HepG2 (cell line): ENCODE data around the gene TRAF4. TPM values are rescaled to one million over a fixed set of nuclear protein-coding genes. Genes with fewer than 3 reads are reported as not detected.

Experiments
- ATAC-seq: fragments of 200-7000 bp; cut with Tn5 transposase; 3 replicates; pipeline ENCODE4 v1.9.1; 2020; ENCODE audit warnings: mild to moderate bottlenecking, moderate library complexity
- BruUV-seq: library from RNA; stranded (reverse); fragments of 400-500 nt; replicated peaks from 2 replicates; lab custom pipeline; 2021; lab: Mats Ljungman, UMichigan
- CTCF ChIA-PET: fragments of 300-600 bp; formaldehyde crosslinking; extraction: SDS; loops from one replicate; lab custom pipeline; 2021; ENCODE audit warnings: low total read pairs, inconsistent platforms, low intra/inter-chr PET ratio; lab: Yijun Ruan, JAX
- POLR2A ChIA-PET: fragments of 350-600 bp; sonication (Branson Sonifier 250); formaldehyde crosslinking; loops from one replicate; lab custom pipeline; 2020; ENCODE audit warnings: antibody characterized with exemption, inconsistent platforms; lab: Yijun Ruan, JAX
- DNase-seq: peaks from one replicate; pipeline ENCODE4 v3.0.0-alpha.2; 2015; ENCODE audit warnings: low spot score
- FAIRE-seq: peaks from 3 replicates; lab custom pipeline; 2011; peaks lifted over from hg19 to GRCh38; lab: Jason Lieb, UNC
- H2AFZ ChIP-seq: one replicate; pipeline ENCODE4 v1.6.1; 2011; ENCODE audit warnings: low read length, inconsistent platforms
- H3K27ac ChIP-seq: fragments of 300-600 bp; 3 replicates; pipeline ENCODE4 v1.8.0; 2011; ENCODE audit warnings: mixed run types, mild to moderate bottlenecking, mixed read lengths, low read length, inconsistent platforms; ENCODE audit not compliant: insufficient read depth; ENCODE audit errors: extremely low read length
- H3K27me3 ChIP-seq, 2 experiments: fragments of 200-600 bp in 1 of 2; 2 replicates in 1 of 2; 3 replicates in 1 of 2; pipeline versions ENCODE4 v1.6.0 to v1.8.0; 2011; ENCODE audit warnings: low read length in 2 of 2, mild to moderate bottlenecking in 2 of 2, moderate library complexity in 2 of 2, inconsistent platforms in 1 of 2; ENCODE audit not compliant: insufficient read depth in 2 of 2, control insufficient read depth in 1 of 2
- H3K36me3 ChIP-seq, 2 experiments: fragments of 200-600 bp in 1 of 2; replicated peaks in 1 of 2; 2 replicates in 1 of 2; 3 replicates in 1 of 2; pipeline versions ENCODE4 v1.5.1 to v1.8.0; 2011; ENCODE audit warnings: low read length in 2 of 2, inconsistent platforms in 1 of 2; ENCODE audit not compliant: insufficient read depth in 2 of 2, control insufficient read depth in 1 of 2
- H3K4me1 ChIP-seq: 2 replicates; pipeline ENCODE4 v1.5.1; 2012; ENCODE audit warnings: low read length, inconsistent platforms; ENCODE audit not compliant: insufficient read depth
- H3K4me2 ChIP-seq: 2 replicates; pipeline ENCODE4 v1.6.0; 2011; ENCODE audit warnings: low read depth, low read length, inconsistent platforms
- H3K4me3 ChIP-seq, 3 experiments: fragments of 200-600 bp in 1 of 3; sonication (generic), shearing (Covaris generic) in 1 of 3; replicated peaks in 1 of 3; 2 replicates each; pipeline ENCODE4 v1.5.1; 2011 to 2016; ENCODE audit warnings: low read length in 3 of 3, inconsistent platforms in 2 of 3, low read depth in 2 of 3, mild to moderate bottlenecking in 2 of 3, control low read depth in 1 of 3, mixed read lengths in 1 of 3; ENCODE audit not compliant: insufficient read depth in 1 of 3
- H3K79me2 ChIP-seq: one replicate; pipeline ENCODE4 v1.6.1; 2011; ENCODE audit warnings: low read length, inconsistent platforms; ENCODE audit not compliant: insufficient read depth
- H3K9ac ChIP-seq: 2 replicates; pipeline ENCODE4 v1.6.0; 2011; ENCODE audit warnings: mild to moderate bottlenecking, low read depth, low read length, inconsistent platforms; ENCODE audit not compliant: insufficient read depth
- H3K9me3 ChIP-seq: 2 replicates; pipeline ENCODE4 v1.5.1; 2012; ENCODE audit warnings: mild to moderate bottlenecking, low read length
- H4K20me1 ChIP-seq: 2 replicates; pipeline ENCODE4 v1.6.0; 2011; ENCODE audit warnings: inconsistent platforms, mild to moderate bottlenecking, low read length, moderate library complexity; ENCODE audit not compliant: insufficient read depth
- DNMT3B ChIP-seq: conservative IDR thresholded peaks from 2 replicates; pipeline ENCODE4 v1.6.1; 2016; ENCODE audit warnings: missing biosample characterization, control low read depth
- DPF2 ChIP-seq: sonication (generic); formaldehyde crosslinking; IDR thresholded peaks from 2 replicates; pipeline ENCODE4 v1.4.0; 2020; ENCODE audit warnings: mild to moderate bottlenecking, low read depth, missing genetic modification reagents, borderline replicate concordance
- ERF ChIP-seq: IDR thresholded peaks from 2 replicates; pipeline ENCODE4 v1.6.1; 2018; ENCODE audit warnings: missing biosample characterization, missing genetic modification reagents
- GLI4 ChIP-seq: sonication (generic); formaldehyde crosslinking; IDR thresholded peaks from 2 replicates; pipeline ENCODE4 v1.5.1; 2020; ENCODE audit warnings: missing genetic modification reagents, mild to moderate bottlenecking, moderate library complexity, borderline replicate concordance
- LRRFIP1 ChIP-seq: sonication (generic); formaldehyde crosslinking; conservative IDR thresholded peaks from 2 replicates; pipeline ENCODE4 v1.4.0; 2020; ENCODE audit warnings: missing genetic modification reagents
- NFKB2 ChIP-seq: sonication (generic); formaldehyde crosslinking; IDR thresholded peaks from 2 replicates; pipeline ENCODE4 v1.4.0; 2020; ENCODE audit warnings: missing genetic modification reagents, borderline replicate concordance
- RFXANK ChIP-seq: IDR thresholded peaks from 2 replicates; pipeline ENCODE4 v1.6.1; 2016
- TCF7 ChIP-seq: sonication (generic); IDR thresholded peaks from 2 replicates; pipeline ENCODE4 v1.6.1; 2016; ENCODE audit warnings: antibody characterized with exemption, low read depth
- TFDP1 ChIP-seq: IDR thresholded peaks from 2 replicates; pipeline ENCODE4 v1.6.1; 2016; ENCODE audit warnings: missing compliant biosample characterization, missing genetic modification reagents, borderline replicate concordance
- ZBTB26 ChIP-seq: IDR thresholded peaks from 2 replicates; pipeline ENCODE4 v1.6.1; 2016; ENCODE audit warnings: missing compliant biosample characterization, missing genetic modification reagents, borderline replicate concordance
- ZNF230 ChIP-seq: sonication (generic); formaldehyde crosslinking; IDR thresholded peaks from 2 replicates; pipeline ENCODE4 v1.4.0; 2020; ENCODE audit warnings: mild to moderate bottlenecking, missing genetic modification reagents
- ZNF280D ChIP-seq: sonication (generic); formaldehyde crosslinking; IDR thresholded peaks from 2 replicates; pipeline ENCODE4 v1.5.1; 2020; ENCODE audit warnings: mild to moderate bottlenecking, missing genetic modification reagents
- ZNF709 ChIP-seq: sonication (generic); formaldehyde crosslinking; IDR thresholded peaks from 2 replicates; pipeline ENCODE4 v1.5.0; 2020; ENCODE audit warnings: mild to moderate bottlenecking, missing genetic modification reagents
- ZNF781 ChIP-seq: sonication (generic); formaldehyde crosslinking; IDR thresholded peaks from 2 replicates; pipeline ENCODE4 v1.5.1; 2020; ENCODE audit warnings: borderline replicate concordance, mild to moderate bottlenecking, missing genetic modification reagents; ENCODE audit errors: not compliant biosample characterization
- WGBS: methylation state at CpG from one replicate; pipeline ENCODE4 v1.1.6; 2017; ENCODE audit warnings: low lambda C conversion rate; 5-methylcytosine and 5-hydroxymethylcytosine counted together
- in situ Hi-C: cut with HindIII; loops from 2 replicates; pipeline ENCODE4 v1.10.0; 2017; ENCODE audit warnings: low pct_unique_long_range_greater_than_20kb; ENCODE audit not compliant: extremely low pct_ligation_motif_present
- intact Hi-C: fragments of 100-400 bp; cut with micrococcal nuclease; formaldehyde crosslinking; loops from one replicate; pipeline ENCODE4 v1.10.0; 2022; ENCODE audit not compliant: unreplicated experiment
- polyA plus RNA-seq, 8 experiments: library from polyadenylated mRNA; depleted of rRNA in 3 of 8; stranded (reverse) in 7 of 8; unstranded in 1 of 8; fragments of >200 nt; fragmentation: Illumina TruSeq in 4 of 8; extraction: Trizol in 4 of 8; gene quantifications; 2 replicates each; pipeline versions ENCODE4 v1.2.1 to v1.2.3, GENCODE V29; 2011 to 2016; ENCODE audit warnings: low read depth in 4 of 8, missing spikeins in 1 of 8, mixed read lengths in 1 of 8; ENCODE audit not compliant: insufficient read depth in 1 of 8
- total RNA-seq, 5 experiments: library from RNA; depleted of rRNA; stranded (reverse); fragments of >200 nt; fragmentation: Illumina TruSeq; extraction: Trizol; gene quantifications; 2 replicates each; pipeline ENCODE4 v1.2.3, GENCODE V29; 2016; ENCODE audit warnings: low read depth in 1 of 5

The TRAF4 gene
- total and polyA plus RNA-seq, 2 of the 13 experiments (the other 11 are each of a cell fraction or from before 2014, with no cell fraction given) = 86.0 to 89.9 TPM

GRCh38 chr17:28726627-28727491, 17.0 kb upstream of the TRAF4 start:
- POLR2A ChIA-PET = interaction anchor here (0.6 to 8.7 kb wide), 32 partner anchors 7 to 239 kb away, joined by 3 to 590 read pairs (median 5); partner anchors contain the start of genes BLTP2, DHRS13, ERAL1 and FAM222B
- DNase-seq (peak; percentile 96), ATAC-seq (peak; percentile 51), FAIRE-seq (peak; percentile 71)
- H2AFZ ChIP-seq = no peak overlapping the region
- H3K4me2 ChIP-seq = peak overlapping the region; percentile 90
- no peaks in the 10 kb centered on the region; a peak in 1 of 5 replicates for H3K27me3 ChIP-seq
- H3K9me3 ChIP-seq = no peaks in the 10 kb centered on the region
- BruUV-seq = no TSS peak
- peaks cover 19% of the 10 kb centered on the region for H3K79me2 ChIP-seq
- H3K4me1 ChIP-seq = peaks cover 53% of the 10 kb centered on the region
- H3K27ac ChIP-seq = peak overlapping the region; percentile 88
- H3K9ac ChIP-seq = peak overlapping the region; percentile 79
- in situ Hi-C loops (loop anchor here (25.0 kb wide), 1 partner anchor 385 kb away; no protein-coding TSS in a partner anchor), intact Hi-C loops (loop anchor here (1.0 to 2.0 kb wide), 3 partner anchors 23 to 42 kb away; no protein-coding TSS in a partner anchor)
- peak overlapping the region; percentile 73 to 90 (median 87) for H3K4me3 ChIP-seq
- WGBS = under 1% methylated on average over 40 of the region's 57 CpGs
- H4K20me1 ChIP-seq = peaks cover 29% of the 10 kb centered on the region
- H3K36me3 ChIP-seq = peaks cover 7 to 26% of the 10 kb centered on the region in 2 experiments; a peak in 4 of 5 replicates
- CTCF ChIA-PET = interaction anchor here (0.8 to 5.0 kb wide), 7 partner anchors 17 to 190 kb away, joined by 3 to 142 read pairs (median 4); partner anchors contain the start of genes DHRS13 and TRAF4
- TF ChIP-seq ZNF230 (CRISPR knock-in tag) (0 out of 2 replicates have a peak, but pooled peaks have one; percentile 73), ZNF781 (no peak), ZNF280D (CRISPR knock-in tag) (no peak), GLI4 (CRISPR knock-in tag) (no peak), ERF (CRISPR knock-in tag) (no peak; the same call in 1 of the 2 replicates), TCF7 (no peak), TFDP1 (CRISPR knock-in tag) (peak; percentile 49; the same call in 1 of the 2 replicates), DNMT3B (0 out of 2 replicates have a peak, but pooled peaks have one; percentile 44), ZNF709 (CRISPR knock-in tag) (0 out of 2 replicates have a peak, but pooled peaks have one; percentile 54), DPF2 (CRISPR knock-in tag) (no peak), NFKB2 (no peak; the same call in 1 of the 2 replicates), RFXANK (CRISPR knock-in tag) (no peak), LRRFIP1 (CRISPR knock-in tag) (no peak), ZBTB26 (CRISPR knock-in tag) (no peak)
